ENCODE data around the gene VSIG4. TPM values are rescaled to one million over a fixed set of nuclear protein-coding genes. Genes with fewer than 3 reads are reported as not detected.
A peak's percentile ranks its signal among the peaks of the same experiment; 100 is the strongest.

VSIG4 gene
- total and polyA plus RNA-seq, 7 experiments from 2014 or later = 0.21 to 1.8 (median 0.89) TPM; not detected in 2

DNA sequence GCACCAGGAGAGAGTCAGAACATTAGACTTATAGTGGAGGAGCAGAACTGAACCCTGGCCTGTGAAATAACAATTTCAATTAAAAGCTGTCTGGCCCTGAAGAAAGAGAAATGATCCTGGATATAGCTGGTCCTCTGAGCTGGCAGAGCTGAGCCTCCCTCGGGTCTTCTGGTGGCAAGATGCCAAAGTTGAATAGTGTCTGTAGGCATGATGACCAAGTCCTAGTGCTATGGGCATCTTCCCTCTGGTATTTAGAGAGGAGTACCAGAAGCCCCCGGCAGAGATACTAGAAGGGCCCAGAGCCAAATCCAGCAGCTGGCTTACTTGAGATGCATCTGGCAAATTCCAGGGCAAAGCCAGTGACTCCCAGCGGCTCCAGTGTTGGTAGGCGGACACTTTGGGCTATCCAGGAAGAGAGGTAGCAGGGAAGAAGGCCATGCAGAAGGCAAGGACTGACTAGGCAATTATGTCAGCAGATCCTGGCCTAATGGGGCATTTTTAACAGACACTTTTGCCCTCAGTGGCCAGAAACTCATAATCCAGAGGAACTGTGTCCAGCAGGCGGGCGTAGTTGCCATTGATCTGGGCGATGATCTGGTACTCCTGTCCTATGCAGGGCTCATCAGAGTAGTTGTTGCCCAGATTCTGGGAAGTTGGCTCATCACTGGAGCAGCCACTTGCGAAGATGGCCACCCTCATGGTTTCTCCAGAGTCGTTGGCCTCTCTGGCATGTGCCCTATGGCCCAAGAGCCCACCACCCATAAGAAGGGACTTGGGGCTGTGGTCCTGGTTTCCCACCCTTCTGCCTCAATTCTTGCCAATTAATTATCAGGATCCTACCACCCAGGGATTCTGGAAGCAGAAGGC lies 17.9 kb downstream of the VSIG4 start:
- DNase-seq (no peak), ATAC-seq (no peak)
- Mint-ChIP-seq H3K4me3 (peak overlapping the region in 1 of 10 donors; percentile 60), H3K36me3 (peaks cover 0 to 40% (median 0%) of the 10 kb centered on the region in 5 donors), H3K27ac (peak overlapping the region in 2 of 9 donors; percentile 29 to 43), H3K27me3 (no peaks in the 10 kb centered on the region), H3K9me3 (peaks cover 0 to 1% (median 0%) of the 10 kb centered on the region in 11 donors), H3K4me1 (peaks cover 29 to 63% (median 55%) of the 10 kb centered on the region in 7 donors)
- ChIA-PET CTCF (no interaction called here), POLR2A (interaction anchor here (0.7 kb wide), 1 partner anchor 21 kb away, joined by 3 read pairs; no protein-coding TSS in a partner anchor)
- Histone ChIP-seq H3K9me3 (ENCODE audit: control insufficient read depth in 2 of 3, low read length in 3 of 3) (no peaks in the 10 kb centered on the region), H3K4me3 (ENCODE audit: low read length) (no peak overlapping the region), H3K4me1 (ENCODE audit: control insufficient read depth in 2 of 2, insufficient read depth in 2 of 2, low read length in 2 of 2) (peaks cover 12 to 33% of the 10 kb centered on the region in 2 donors), H3K36me3 (ENCODE audit: control insufficient read depth in 2 of 3, insufficient read depth in 3 of 3, low read length in 3 of 3) (no peaks in the 10 kb centered on the region), H3K27me3 (ENCODE audit: control insufficient read depth in 2 of 2, insufficient read depth in 2 of 2, low read length in 2 of 2) (no peaks in the 10 kb centered on the region), H3K27ac (ENCODE audit: low read depth, low read length) (no peak overlapping the region)
- intact Hi-C loops (cut with micrococcal nuclease) = no loop called here

DNA sequence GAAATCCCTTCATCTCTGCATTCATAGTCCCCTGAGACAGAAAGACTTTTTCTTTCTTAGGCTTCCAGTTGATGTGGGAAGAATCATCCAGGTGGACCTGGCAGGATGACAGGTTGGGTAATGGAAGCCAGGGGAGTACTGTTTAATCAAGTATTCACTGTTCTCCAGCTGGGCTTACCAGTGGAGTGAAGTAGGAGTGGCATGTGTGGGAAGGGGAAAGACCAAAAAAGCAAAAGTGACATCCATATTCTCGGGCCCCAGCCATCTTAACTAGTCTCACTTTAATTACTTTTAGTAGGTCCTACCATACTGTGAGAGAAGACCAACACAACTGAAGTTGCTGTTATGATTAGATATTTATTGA lies 18.5 kb downstream of the VSIG4 start:
- ChIA-PET POLR2A (interaction anchor here (0.7 kb wide), 1 partner anchor 20 kb away, joined by 3 read pairs; no protein-coding TSS in a partner anchor), CTCF (no interaction called here)
- Mint-ChIP-seq H3K4me1 (peaks cover 32 to 69% (median 61%) of the 10 kb centered on the region in 7 donors), H3K27me3 (no peaks in the 10 kb centered on the region), H3K36me3 (peaks cover 0 to 40% (median 0%) of the 10 kb centered on the region in 5 donors), H3K4me3 (peak overlapping the region in 2 of 10 donors; percentile 23 to 60), H3K9me3 (peaks cover 0 to 1% (median 0%) of the 10 kb centered on the region in 11 donors), H3K27ac (peak overlapping the region in 1 of 9 donors; percentile 43)
- Histone ChIP-seq H3K4me1 (ENCODE audit: control insufficient read depth in 2 of 2, insufficient read depth in 2 of 2, low read length in 2 of 2) (peaks cover 18 to 39% of the 10 kb centered on the region in 2 donors), H3K9me3 (ENCODE audit: control insufficient read depth in 2 of 3, low read length in 3 of 3) (no peaks in the 10 kb centered on the region), H3K27ac (ENCODE audit: low read depth, low read length) (no peak overlapping the region), H3K27me3 (ENCODE audit: control insufficient read depth in 2 of 2, insufficient read depth in 2 of 2, low read length in 2 of 2) (no peaks in the 10 kb centered on the region), H3K4me3 (ENCODE audit: low read length) (no peak overlapping the region), H3K36me3 (ENCODE audit: control insufficient read depth in 2 of 3, insufficient read depth in 3 of 3, low read length in 3 of 3) (no peaks in the 10 kb centered on the region)
- intact Hi-C loops (cut with micrococcal nuclease) = no loop called here
- DNase-seq = no peak
- no peak for ATAC-seq

DNA sequence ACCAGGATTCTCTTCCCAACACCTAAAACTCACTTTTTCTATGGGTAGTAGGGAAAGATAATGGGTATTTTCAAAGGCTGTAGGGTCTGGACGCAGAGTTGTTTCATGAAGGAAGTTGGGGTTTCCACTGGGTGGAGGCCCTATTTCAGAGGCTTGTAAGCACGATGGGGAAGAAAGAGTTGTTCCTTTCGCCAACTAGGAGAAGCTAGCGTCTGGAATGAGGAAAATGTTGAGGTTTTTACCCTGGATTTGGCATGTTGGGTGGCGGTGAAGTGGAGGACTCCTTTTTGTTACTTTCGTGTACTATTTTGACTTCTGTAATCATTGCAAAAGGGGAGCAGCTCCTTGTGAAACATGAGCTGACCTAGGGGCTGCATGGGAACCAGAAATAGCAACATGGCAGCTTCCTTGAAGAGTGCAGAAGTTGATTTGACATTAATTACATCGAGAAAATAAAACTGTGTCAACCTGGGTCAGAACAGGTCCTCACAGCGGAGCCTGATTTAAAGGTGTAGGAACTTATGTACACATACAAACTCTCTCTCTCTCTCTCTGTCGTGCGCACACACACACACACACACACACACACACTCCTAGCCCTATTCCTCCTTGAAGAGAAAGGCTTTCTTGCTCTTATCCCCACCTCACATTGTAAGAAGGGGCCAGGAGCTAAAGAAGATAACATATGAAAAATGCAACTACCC lies 19.1 kb downstream of the VSIG4 start:
- DNase-seq (no peak), ATAC-seq (no peak)
- H3K36me3 ChIP-seq (ENCODE audit: control insufficient read depth in 2 of 3, insufficient read depth in 3 of 3, low read length in 3 of 3) = no peaks in the 10 kb centered on the region
- H3K27me3 Mint-ChIP-seq = no peaks in the 10 kb centered on the region
- H3K36me3 Mint-ChIP-seq = peaks cover 0 to 41% (median 0%) of the 10 kb centered on the region in 5 donors
- no peaks in the 10 kb centered on the region for H3K27me3 ChIP-seq (ENCODE audit: control insufficient read depth in 2 of 2, insufficient read depth in 2 of 2, low read length in 2 of 2)
- no peak overlapping the region for H3K4me3 ChIP-seq (ENCODE audit: low read length)
- peak overlapping the region in 9 of 10 donors; percentile 27 to 71 (median 60) for H3K4me3 Mint-ChIP-seq
- intact Hi-C loops (cut with micrococcal nuclease) = no loop called here
- peak overlapping the region in 7 of 9 donors; percentile 3 to 85 (median 43) for H3K27ac Mint-ChIP-seq
- H3K4me1 Mint-ChIP-seq = peaks cover 33 to 75% (median 67%) of the 10 kb centered on the region in 7 donors
- H3K9me3 Mint-ChIP-seq = peaks cover 0 to 1% (median 0%) of the 10 kb centered on the region in 11 donors
- CTCF ChIA-PET = interaction anchor here (0.7 kb wide), 1 partner anchor 443 kb away, joined by 3 read pairs; no protein-coding TSS in a partner anchor
- H3K4me1 ChIP-seq (ENCODE audit: control insufficient read depth in 2 of 2, insufficient read depth in 2 of 2, low read length in 2 of 2) = peaks cover 19 to 45% of the 10 kb centered on the region in 2 donors
- POLR2A ChIA-PET = interaction anchor here (1.0 kb wide), 1 partner anchor 15 kb away, joined by 5 read pairs; no protein-coding TSS in a partner anchor
- no peaks in the 10 kb centered on the region for H3K9me3 ChIP-seq (ENCODE audit: control insufficient read depth in 2 of 3, low read length in 3 of 3)
- H3K27ac ChIP-seq (ENCODE audit: low read depth, low read length) = no peak overlapping the region

DNA sequence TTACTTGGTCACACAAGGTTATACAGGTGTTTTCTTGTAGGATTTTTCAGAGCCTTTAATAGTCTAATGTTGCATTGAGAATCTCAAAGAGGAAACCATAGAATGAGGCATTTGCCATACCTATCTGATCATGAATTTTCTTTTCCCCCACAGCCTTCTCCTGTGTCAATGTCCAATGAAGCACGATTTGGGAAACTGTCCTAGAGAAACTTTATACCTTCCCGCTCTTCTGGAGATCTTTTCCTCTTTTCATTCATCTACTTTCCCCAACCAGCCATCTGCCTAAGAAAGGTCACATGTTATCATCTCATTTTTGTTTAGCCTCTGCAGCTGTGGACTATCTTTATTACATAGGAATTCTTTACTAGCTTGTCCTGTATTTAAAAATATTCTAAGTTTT lies 19.9 kb downstream of the VSIG4 start:
- POLR2A ChIA-PET = interaction anchor here (1.0 kb wide), 1 partner anchor 15 kb away, joined by 5 read pairs; no protein-coding TSS in a partner anchor
- H3K4me3 Mint-ChIP-seq = peak overlapping the region in 6 of 10 donors; percentile 8 to 71 (median 24)

DNA sequence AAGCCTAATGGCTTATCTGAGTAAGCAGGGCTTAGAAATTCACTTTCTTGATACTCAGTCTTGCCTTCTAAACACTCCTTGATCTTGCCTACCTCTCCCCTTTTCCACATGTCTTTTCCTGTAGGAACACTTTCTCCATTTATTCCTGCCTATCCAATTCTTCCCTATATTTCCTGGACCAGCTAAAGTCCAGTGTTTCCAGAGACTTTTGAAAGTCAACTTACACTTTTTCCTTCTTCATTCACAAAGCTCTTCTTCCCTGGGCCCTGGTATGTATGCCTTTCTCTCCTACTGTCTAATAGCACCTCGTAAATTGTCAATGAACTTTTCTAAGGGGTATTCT lies 20.6 kb downstream of the VSIG4 start:
- Mint-ChIP-seq H3K27me3 (no peaks in the 10 kb centered on the region), H3K4me1 (peaks cover 40 to 82% (median 78%) of the 10 kb centered on the region in 7 donors), H3K27ac (peak overlapping the region in 5 of 9 donors; percentile 11 to 73 (median 39)), H3K4me3 (peak overlapping the region in 3 of 10 donors; percentile 24 to 78 (median 36)), H3K9me3 (peaks cover 0 to 1% (median 0%) of the 10 kb centered on the region in 11 donors), H3K36me3 (peaks cover 0 to 41% (median 0%) of the 10 kb centered on the region in 5 donors)
- no peak for DNase-seq
- no peak for ATAC-seq
- ChIA-PET POLR2A (interaction anchor here (1.8 kb wide), 1 partner anchor 351 kb away, joined by 6 read pairs; the partner anchor contains the start of gene MSN), CTCF (interaction anchor here (0.8 kb wide), 1 partner anchor 107 kb away, joined by 3 read pairs; no protein-coding TSS in a partner anchor)
- no peaks in the 10 kb centered on the region for H3K27me3 ChIP-seq (ENCODE audit: control insufficient read depth in 2 of 2, insufficient read depth in 2 of 2, low read length in 2 of 2)
- intact Hi-C loops (cut with micrococcal nuclease) = no loop called here
- peaks cover 29 to 60% of the 10 kb centered on the region in 2 donors for H3K4me1 ChIP-seq (ENCODE audit: control insufficient read depth in 2 of 2, insufficient read depth in 2 of 2, low read length in 2 of 2)
- no peaks in the 10 kb centered on the region for H3K36me3 ChIP-seq (ENCODE audit: control insufficient read depth in 2 of 3, insufficient read depth in 3 of 3, low read length in 3 of 3)
- H3K27ac ChIP-seq (ENCODE audit: low read depth, low read length) = no peak overlapping the region
- no peaks in the 10 kb centered on the region for H3K9me3 ChIP-seq (ENCODE audit: control insufficient read depth in 2 of 3, low read length in 3 of 3)
- H3K4me3 ChIP-seq (ENCODE audit: low read length) = no peak overlapping the region

More for the DNA sequence above, 19.9 kb downstream of the VSIG4 start:
- peaks cover 34 to 79% (median 74%) of the 10 kb centered on the region in 7 donors for H3K4me1 Mint-ChIP-seq
- peaks cover 0 to 45% (median 0%) of the 10 kb centered on the region in 5 donors for H3K36me3 Mint-ChIP-seq
- intact Hi-C loops (cut with micrococcal nuclease) = no loop called here
- H3K27me3 ChIP-seq (ENCODE audit: control insufficient read depth in 2 of 2, insufficient read depth in 2 of 2, low read length in 2 of 2) = no peaks in the 10 kb centered on the region
- DNase-seq = no peak
- no peaks in the 10 kb centered on the region for H3K27me3 Mint-ChIP-seq
- H3K4me1 ChIP-seq (ENCODE audit: control insufficient read depth in 2 of 2, insufficient read depth in 2 of 2, low read length in 2 of 2) = peaks cover 24 to 53% of the 10 kb centered on the region in 2 donors
- no peak overlapping the region for H3K4me3 ChIP-seq (ENCODE audit: low read length)
- H3K36me3 ChIP-seq (ENCODE audit: control insufficient read depth in 2 of 3, insufficient read depth in 3 of 3, low read length in 3 of 3) = no peaks in the 10 kb centered on the region
- peaks cover 0 to 1% (median 0%) of the 10 kb centered on the region in 11 donors for H3K9me3 Mint-ChIP-seq
- H3K9me3 ChIP-seq (ENCODE audit: control insufficient read depth in 2 of 3, low read length in 3 of 3) = no peaks in the 10 kb centered on the region
- no peak for ATAC-seq
- peak overlapping the region in 3 of 9 donors; percentile 3 to 36 (median 30) for H3K27ac Mint-ChIP-seq
- H3K27ac ChIP-seq (ENCODE audit: low read depth, low read length) = no peak overlapping the region
- CTCF ChIA-PET = interaction anchor here (0.8 kb wide), 1 partner anchor 108 kb away, joined by 3 read pairs; no protein-coding TSS in a partner anchor

Measured in naive thymus-derived CD4-positive, alpha-beta T cell (primary cell).